IPS-18c (cell line): ENCODE data around the gene RUSF1.

Source experiments
- H3K4me3 ChIP-seq: 2 replicates; pipeline ENCODE4 v1.7.0; 2013; ENCODE audit warnings: low read depth, mild to moderate bottlenecking, low read length, moderate library complexity; ENCODE audit not compliant: insufficient read depth
- H3K9me3 ChIP-seq: one replicate; pipeline ENCODE4 v1.6.1; 2013; ENCODE audit warnings: mild to moderate bottlenecking, low read length, moderate library complexity; ENCODE audit not compliant: control insufficient read depth, insufficient read depth

RUSF1 gene

DNA sequence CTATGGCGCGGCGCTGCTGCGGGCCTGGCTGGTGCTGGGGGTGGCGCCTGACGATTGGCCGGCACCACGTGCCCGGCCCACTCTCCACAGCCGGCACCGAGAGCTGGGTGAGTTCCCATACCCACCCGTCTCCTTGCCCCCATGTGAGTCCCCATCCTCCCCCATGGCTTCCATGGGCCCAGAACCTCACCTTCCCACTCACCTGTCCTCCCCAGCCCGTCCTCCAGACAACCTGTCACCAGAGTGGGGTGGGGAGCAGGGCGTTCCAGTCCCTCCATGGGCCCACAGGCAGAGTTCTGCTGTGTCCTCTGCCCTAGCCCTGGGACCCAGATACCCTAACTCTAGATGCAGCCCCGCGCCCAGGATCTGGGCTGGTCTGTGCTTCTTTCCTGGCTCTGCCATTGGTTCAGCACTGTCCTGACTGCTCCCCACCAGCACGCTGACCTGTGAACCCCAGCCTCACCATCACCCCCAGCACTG, 43.4 kb downstream of the RUSF1 start:
- H3K9me3 ChIP-seq: no peaks in the 10 kb centered on the region
- no peak overlapping the region for H3K4me3 ChIP-seq

DNA sequence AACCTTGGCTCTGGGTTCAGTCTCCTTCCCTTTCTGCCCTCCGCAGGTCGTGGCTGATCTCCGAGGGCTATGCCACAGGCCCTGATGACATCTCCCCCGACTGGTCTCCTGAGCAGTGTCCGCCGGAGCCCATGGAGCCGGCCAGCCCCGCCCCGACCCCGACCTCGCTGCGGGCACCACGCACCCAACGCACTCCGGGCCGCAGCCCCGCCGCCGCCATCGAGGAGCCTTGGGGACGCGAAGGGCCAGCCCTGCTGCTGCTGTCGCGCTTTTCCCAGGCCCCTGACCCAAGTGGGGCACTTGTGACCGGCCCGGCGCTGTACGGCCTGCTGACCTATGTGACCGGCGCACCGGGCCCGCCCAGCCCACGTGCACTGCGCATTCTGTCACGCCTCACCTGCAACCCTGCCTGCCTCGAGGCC, 43.8 kb downstream of the RUSF1 start:
- no peaks in the 10 kb centered on the region for H3K9me3 ChIP-seq

DNA sequence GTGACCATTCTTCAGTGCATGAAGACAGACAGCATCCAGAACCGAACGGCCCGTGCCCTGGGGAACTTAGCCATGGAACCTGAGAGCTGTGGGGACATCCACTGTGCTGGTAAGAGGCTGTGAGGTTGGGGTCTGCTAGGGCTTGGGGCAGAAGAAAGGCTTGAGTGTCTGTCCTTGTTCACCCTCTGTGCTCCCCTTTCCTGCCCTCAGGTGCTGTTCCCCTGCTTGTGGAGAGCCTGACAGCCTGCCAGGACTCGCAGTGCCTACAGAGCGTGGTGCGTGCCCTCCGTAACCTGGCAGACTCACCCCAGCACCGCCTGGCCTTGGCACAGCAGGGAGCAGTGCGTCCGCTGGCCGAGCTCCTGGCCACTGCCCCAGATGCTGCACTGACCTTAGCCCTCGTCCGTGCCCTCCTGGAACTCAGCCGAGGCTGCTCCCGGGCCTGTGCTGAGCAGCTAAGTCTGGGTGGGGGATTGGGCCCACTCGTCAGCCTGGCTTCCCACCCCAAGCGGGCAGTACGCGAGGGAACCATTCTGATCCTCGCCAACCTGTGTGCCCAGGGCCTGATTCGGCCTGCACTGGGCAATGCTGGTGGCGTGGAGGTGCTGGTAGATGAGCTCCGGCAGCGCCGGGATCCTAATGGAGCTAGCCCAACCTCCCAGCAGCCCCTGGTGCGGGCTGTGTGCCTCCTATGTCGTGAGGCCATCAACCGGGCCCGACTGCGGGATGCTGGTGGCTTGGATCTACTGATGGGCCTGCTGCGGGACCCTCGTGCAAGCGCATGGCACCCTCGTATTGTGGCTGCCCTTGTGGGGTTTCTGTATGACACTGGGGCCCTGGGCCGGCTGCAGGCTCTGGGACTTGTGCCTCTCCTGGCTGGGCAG, 46.0 kb downstream of the RUSF1 start:
- no peak overlapping the region for H3K4me3 ChIP-seq
- no peaks in the 10 kb centered on the region for H3K9me3 ChIP-seq

More for the DNA sequence above, 43.8 kb downstream of the RUSF1 start:
- no peak overlapping the region for H3K4me3 ChIP-seq

DNA sequence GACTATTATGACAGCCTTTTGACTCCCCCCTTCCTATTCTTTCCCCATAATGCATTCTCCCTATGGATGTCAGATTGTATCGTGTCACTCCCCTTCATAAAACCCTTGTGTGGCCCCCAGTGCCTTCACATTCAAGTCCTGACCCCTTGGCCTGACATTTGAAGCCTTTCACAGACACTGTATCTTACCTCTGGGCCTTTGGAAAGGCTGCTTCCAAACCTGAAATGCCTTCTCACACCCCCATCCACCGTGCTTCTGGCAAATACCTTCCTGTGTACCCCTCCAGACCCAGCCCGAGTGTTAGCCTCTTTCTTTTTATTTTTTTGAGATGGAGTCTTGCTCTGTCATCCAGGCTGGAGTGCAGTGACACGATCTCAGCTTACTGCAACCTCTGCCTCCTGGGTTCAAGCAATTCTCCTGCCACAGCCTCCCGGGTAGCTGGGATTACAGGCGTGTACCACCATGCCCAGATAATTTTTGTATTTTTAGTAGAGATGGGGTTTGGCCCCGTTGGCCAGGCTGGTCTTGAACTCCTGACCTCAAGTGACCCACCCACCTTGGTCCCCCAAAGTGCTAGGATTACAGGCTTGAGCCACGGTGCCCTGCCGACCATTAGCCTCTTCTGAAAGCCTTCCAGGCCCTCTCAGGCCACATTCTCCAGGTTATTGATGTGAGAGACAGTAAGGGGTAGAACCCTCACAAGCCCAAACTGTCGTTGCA, 46.8 kb downstream of the RUSF1 start:
- Histone ChIP-seq H3K4me3 (no peak overlapping the region), H3K9me3 (no peaks in the 10 kb centered on the region)

DNA sequence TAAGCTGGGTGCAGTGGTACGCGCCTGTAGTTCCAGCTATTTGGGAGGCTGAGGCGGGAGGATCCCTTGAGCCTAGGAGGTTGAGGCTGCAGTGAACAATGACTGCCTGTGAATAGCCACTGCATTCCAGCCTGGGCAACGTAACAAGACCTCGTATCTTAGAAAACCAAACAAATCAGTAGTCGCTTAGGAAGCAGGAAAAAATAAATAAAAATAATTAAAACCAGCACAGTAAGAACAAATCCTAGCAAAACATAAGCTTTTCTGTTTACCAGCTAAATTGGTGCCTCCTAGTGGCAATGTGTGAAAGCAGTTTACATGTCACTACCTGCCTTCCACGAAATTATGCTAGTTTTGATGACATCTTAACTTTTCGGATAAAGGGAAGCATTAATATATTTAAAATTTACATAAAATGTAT, 47.6 kb downstream of the RUSF1 start:
- Histone ChIP-seq H3K4me3 (no peak overlapping the region; the same call in 1 of the 2 replicates), H3K9me3 (no peaks in the 10 kb centered on the region)

DNA sequence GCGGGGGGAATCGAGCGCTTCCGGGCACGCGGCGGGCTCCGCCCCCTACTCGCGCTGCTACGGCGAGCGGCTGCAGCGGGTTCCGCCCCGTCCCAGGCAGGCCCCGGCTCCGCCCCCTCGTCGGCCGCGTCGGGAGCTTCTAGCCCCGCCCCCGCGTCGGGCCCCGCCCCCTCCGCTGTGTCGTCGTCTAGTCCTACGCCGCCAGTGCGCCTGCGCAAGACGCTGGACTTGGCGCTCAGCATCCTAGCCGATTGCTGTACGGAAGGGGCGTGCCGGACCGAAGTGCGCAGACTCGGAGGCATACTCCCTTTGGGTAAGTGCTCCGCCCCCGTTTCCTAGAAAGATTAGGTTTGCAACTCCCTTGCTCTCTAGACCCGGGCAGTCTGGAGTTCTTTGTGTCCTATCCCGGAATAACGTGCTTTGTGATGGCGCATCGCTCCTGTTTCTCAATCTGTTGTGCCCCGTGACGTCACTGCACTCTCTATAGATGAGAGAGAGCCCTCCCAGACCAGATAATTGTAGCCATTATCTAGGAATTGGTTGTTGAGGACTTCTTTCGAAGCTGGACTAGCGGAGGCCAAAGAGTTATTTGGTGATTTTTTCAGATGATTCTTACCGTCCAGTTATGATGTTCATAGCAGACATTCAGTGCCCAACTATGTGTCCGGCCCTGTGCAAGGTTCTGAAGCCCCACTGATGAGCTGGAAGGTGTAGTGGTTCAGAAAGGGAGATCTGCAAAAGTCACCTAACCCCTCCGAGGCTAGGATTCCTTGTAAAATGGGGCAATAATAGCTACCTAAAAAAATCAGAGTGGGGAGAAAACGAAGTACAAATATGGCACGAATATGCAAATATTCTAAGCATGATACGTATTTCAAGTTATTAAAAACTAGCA, 48.3 kb downstream of the RUSF1 start:
- H3K4me3 ChIP-seq: peak overlapping the region; percentile 78

DNA sequence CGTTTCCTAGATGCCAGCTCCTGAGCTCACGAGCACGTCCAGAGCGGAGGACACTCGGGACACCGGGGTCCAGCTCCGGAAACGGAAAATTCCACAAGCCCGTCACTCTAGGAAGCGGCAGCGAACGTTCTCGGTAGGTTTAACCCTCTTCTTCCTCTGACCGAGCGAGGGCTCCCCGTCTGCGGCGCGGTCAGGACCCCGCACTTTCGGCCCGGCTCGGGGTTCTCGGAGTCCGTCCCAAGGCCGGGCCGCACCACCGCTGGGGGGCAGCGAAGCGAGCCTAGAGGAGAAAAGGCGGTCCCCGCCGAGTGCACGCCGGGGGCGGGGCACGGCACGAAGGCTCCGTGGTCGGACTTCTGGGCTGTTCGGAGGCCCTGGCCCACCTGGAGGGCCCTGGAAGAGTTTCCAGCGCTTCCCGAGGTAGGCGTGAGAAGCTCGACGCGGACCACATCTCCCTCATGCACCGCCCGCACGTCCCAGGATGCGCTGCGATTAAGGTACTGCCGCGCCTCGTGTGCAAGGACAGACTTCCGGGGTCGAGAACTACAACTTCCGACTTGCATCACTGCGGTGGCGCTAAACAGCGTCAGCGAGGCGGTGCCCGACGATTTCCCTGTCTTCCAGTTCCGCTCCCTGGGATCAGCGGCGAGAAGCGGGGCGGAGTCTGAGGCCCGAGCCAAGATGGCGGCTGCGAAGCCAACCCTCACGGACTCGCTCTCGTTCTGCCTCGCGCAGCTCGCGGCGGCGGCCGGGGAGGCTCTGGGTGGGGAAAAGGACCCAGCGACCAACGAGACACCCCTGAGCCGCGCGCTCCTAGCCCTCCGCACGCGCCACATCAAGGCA, 49.1 kb downstream of the RUSF1 start, which contains the start of gene ARMC5:
TSS of gene ARMC5 (plus strand) at position 658 of the 843 bp plus-strand sequence. CDS start at position 682, 24 bp downstream.
- Histone ChIP-seq H3K9me3 (no peaks in the 10 kb centered on the region), H3K4me3 (peak within 1 kb of the TSS; percentile 78)

More for the DNA sequence above, 48.3 kb downstream of the RUSF1 start:
- no peaks in the 10 kb centered on the region for H3K9me3 ChIP-seq

DNA sequence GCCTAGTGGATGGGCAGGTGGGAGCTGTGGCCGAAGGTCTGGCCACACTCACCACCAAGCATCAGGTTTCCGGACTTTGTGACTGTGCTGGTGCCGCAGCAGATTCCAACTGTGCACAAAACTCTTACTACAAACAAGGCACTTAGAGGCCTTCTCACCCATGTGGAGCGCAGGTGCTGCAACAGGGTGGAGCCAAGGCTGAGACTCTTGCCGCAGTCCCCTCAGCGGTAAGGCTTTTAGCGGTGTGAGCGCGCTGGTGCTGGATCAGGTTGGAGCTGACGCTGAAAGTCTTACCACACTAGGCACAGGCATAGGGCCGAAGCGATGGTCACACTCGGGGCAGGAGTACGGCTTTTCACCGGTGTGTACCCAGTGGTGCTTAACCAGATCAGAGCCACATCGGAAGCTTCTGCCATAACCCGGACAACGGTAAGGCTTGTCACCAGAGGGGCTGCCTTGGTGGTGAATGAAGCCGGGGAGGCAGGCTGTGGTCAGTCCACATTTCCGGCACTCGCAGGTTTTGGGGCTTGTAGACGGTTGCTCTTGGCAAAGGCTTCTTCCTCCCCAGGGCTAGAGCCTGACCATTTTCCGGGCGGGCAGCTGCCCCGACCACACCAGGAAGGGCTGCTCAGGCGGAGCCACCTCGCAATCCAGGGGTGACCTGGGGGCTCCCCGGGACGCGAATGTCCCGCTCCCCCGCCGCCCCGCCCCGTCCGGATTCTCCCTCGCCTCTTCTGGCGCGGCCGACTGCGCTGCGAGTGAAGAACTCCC, 49.9 kb downstream of the RUSF1 start:
- Histone ChIP-seq H3K4me3 (peak overlapping the region; percentile 78), H3K9me3 (no peaks in the 10 kb centered on the region)

DNA sequence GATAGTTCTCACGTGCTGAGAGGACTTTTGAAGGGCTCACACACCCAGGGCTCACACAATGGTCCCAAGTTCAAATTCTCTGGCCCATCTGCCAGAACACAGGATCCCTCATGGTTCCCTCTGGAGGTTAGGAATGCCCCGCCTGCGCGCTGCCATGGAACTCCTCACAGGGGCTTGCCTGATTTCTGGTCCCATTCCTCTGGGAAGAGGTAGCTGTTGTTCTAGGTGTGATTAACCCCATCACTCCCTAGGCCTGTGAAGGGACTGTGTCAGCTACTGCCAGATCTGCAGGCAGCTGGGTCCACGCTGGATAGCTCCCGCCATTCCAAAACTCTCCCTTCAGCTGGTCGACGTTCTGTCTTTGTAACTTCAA, 51.2 kb downstream of the RUSF1 start:
- Histone ChIP-seq H3K4me3 (no peak overlapping the region), H3K9me3 (no peaks in the 10 kb centered on the region)

DNA sequence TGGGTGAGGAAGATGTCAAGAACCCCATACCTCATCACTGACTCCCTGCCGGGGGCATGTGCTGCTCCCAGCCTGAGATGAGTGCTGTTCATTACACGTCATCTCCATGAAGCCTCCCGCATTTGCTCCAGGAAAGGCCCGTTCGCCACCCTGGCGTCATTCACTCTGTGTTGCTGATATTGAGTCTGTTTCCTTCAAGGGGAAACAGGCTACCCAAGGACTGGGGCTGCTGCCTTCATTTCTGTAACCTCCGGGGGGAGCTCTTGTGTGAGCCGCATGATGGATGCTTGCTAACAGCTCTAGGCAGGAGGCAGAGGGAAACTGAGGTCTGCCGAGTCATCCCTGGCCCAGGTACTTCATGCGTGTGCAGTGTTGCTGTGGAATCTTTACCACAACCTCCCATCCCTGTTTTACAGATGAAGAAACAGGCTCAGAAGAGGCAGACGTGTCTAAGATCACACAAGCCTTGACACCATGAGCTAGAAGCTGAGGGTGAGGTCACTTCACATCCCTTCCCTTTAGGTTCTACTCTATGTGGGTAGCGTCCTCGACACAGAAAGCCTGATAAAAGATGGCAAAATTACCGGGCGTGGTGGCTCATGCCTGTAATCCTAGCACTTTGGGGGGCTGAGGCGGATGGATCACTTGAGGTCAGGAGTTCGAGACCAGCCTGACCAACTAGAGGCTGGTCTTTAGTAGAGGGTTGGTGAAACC, 52.4 kb downstream of the RUSF1 start:
- Histone ChIP-seq H3K9me3 (no peaks in the 10 kb centered on the region), H3K4me3 (no peak overlapping the region)

DNA sequence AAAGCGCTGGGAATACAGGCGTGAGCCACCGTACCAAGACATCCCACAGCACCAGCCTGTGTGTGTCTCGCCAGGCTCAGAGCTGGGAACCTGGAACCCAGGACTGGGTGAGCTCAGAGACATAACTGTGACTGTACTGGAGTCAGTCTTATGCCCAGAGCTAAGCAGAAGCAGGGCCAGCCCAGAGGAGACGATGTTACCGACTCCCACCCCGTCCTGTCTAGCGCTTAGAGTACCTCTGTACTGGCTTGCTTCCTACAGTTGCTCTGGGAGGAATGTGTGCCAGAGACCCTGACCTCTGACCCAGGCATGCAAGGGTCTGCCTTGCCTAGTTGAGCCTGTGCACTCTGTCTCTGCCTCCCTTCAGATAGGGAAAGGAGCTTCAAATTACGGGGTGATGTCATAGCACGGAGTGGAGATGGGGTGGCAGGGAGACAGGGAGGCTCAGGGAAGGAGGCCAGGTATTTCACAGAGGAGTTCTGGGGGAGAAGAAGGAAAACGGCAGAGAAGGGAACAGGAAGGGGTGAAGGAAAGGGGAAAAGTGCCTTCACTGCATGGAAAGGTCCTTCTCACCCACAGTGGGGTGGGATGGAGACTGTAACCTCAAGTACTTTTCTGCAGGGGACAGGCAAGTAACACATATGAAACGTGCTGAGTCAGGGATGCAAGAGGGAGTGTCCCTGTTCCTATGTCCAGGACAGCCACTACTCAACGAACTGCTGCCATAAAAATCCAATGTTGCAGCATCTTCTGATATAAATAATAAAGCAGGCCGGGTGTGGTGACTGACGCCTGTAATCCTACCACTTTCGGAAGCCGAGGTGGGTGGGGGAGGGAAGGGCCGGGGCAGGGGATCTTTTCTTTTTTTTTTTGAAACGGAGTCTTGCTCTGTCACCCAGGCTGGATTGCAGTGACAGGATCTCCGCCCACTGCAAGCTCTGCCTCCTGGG, 54.7 kb downstream of the RUSF1 start:
- Histone ChIP-seq H3K9me3 (no peaks in the 10 kb centered on the region), H3K4me3 (no peak overlapping the region)

DNA sequence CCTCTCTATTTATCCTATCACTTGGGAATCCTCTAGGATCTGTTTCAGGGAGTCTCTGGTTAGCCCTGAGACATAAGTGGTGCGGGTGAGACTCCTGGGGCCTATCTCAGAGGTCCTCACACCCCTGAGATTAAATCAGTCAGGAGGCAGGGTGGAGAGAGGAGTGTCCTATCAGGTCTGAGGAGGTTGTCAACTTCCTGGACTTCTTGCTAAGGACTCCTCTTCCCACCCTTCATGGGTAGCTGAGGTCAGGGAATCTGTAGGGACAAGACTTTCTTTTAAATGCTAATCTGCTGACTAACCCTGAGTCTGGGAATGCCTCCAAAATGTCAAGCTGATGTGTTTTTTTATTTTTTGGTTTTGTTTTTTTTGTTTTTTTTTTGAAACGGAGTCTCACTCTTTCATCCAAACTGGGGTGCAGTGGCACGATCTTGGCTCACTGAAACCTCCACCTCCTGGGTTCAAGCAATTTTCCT, 55.5 kb downstream of the RUSF1 start:
- no peak overlapping the region for H3K4me3 ChIP-seq
- H3K9me3 ChIP-seq: no peaks in the 10 kb centered on the region

DNA sequence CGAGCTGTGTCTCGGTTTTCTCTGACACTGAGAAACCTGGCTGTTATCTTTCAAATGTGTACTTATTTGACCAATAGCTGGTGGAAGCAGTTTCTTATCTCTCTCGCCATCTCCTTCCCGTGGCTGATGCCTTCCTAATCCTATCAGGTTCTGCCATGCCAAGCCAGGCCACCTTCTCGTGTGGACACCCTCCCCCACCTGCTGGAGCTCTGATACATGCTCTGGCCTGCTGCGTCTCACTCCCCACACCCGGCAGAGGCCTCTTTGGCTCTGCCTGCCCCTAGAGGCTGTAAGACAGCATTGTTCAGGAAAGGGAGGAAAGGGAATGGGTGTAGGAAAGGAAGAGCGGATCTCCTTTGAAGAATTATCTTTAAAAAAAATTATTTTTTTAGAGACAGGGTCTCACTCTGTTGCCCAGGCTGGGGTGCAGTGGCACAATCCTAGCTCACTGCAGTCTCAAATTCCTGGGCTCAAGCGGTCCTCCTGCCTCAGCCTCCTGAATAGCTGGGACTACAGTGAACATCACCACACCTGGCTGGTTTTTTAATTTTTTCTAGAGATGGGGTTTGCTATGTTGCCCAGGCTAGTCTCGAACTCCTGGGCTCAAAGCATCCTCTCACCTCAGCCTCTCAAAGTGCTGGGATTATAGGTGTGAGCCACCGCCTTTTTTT, 56.4 kb downstream of the RUSF1 start:
- no peaks in the 10 kb centered on the region for H3K9me3 ChIP-seq
- H3K4me3 ChIP-seq: no peak overlapping the region

DNA sequence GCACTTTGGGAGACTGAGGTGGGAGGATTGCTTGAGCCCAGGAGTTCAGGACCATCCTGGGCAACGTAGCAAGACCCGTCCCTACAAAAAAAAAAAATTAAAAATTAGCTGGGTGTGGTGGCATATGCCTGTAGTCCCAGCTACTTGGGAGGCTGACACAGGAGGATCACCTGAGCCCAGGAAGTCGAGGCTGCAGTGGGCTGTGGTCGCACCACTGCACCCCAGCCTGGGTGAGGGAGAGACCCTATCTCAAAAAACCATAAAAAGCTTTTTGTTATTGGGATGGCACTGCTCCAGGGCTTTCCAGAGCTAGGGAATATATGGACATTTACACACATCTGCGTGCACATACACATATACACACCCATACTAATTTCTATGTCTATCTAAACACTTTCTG, 57.0 kb downstream of the RUSF1 start:
- H3K4me3 ChIP-seq: no peak overlapping the region

More for the DNA sequence above, 57.0 kb downstream of the RUSF1 start:
- H3K9me3 ChIP-seq: no peaks in the 10 kb centered on the region
